HG03565 (cell line): ENCODE results near the gene OR11G2.
"Not testable (repeated sequence)": the region's sequence is repeated elsewhere in the genome, so short reads cannot be mapped to it uniquely, and the experiment has no call there.

ENCODE experiments used
- ATAC-seq: cut with Tn5 transposase; IDR thresholded peaks from one replicate; pipeline ENCODE4 v1.9.1; 2021; ENCODE audit warnings: mild to moderate bottlenecking, moderate library complexity; ENCODE audit not compliant: unreplicated experiment

Gene OR11G2, protein sequence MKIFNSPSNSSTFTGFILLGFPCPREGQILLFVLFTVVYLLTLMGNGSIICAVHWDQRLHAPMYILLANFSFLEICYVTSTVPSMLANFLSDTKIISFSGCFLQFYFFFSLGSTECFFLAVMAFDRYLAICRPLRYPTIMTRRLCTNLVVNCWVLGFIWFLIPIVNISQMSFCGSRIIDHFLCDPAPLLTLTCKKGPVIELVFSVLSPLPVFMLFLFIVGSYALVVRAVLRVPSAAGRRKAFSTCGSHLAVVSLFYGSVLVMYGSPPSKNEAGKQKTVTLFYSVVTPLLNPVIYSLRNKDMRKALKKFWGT

DNA sequence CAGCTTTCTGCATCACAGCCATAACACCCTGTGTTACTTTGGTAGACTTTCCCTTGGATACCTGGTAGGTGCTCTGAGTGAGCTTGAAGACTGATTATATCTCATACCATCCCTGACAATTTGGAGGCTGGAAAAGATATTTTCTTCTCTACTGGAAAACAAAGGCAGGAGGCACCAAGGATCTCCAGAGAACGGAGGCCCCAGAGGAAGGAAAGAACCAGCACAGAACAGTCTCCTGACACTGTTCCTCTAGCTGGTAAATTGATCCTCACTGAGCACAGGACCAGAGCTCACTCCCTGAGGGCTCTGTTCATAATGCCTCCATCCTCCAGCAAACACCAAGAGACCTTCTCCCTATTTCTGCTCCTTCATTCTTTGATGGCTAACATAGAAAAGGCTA lies at the start of gene OR11G2:
OR11G2 (plus strand) TSS at position 301 of the 400 bp plus-strand sequence. CDS start 6,542 bp downstream, outside the sequence.
- ATAC-seq: no peak

DNA sequence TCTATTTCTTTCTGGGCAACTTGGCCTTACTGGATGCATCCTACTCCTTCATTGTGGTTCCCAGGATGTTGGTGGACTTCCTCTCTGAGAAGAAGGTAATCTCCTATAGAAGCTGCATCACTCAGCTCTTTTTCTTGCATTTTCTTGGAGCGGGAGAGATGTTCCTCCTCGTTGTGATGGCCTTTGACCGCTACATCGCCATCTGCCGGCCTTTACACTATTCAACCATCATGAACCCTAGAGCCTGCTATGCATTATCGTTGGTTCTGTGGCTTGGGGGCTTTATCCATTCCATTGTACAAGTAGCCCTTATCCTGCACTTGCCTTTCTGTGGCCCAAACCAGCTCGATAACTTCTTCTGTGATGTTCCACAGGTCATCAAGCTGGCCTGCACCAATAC lies 46.8 kb upstream of the OR11G2 start:
- ATAC-seq: no peak

DNA sequence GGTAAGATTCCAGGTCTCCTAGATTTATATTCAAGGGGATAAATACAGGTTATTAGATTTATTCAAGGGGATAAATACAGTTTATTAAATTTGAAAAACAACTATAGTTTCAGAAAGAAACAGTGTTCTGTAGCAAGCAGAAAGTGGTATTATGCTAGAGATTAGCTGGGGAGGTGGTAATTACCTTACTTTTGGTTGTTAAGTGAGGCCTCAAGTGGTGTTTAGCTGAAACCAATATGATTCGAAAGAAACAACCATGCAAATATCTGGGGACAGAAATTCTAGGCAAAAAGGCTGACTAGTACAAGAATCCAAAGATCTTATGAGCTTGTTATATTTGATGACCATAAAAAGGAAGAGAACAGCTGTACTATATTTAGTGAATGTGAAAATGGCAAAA lies 45.9 kb upstream of the OR11G2 start:
- ATAC-seq: no peak

DNA sequence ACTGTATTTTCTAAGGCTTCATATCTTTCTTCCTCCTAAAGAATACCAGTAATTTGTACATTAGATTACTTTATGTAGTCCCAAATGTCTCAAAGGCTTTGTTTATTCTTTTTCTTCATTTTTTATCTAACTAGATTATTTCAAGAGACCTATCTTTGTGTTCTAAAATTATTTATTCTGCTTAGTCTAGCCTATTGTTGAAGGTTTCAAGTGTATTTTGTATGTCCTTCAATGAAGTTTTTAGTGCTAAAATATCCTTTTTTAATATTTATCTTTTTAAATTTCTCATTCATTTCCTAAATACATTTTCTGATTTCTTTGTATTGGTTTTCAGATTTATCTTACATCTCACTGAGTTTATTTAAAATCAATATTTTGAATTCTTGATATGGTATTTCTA lies 26.2 kb upstream of the OR11G2 start:
- ATAC-seq: no peak

DNA sequence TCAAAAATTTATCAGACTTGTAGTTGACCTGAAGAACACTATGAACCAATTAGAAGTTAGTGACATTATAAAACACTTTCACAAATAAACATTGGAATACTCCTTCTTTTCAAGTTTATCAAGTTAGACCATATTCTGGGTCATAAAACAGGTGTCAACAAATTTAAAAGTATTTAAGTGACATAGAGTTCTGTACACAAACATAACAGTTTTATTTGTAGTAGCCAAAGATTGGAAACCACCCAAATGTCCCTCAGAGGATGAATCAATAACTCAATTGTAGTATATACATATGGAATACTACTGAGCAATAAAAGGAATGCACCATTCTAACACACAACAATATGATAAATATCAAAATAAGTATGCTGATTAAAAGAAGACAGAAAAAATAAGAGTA lies 23.6 kb upstream of the OR11G2 start:
- ATAC-seq: no peak

DNA sequence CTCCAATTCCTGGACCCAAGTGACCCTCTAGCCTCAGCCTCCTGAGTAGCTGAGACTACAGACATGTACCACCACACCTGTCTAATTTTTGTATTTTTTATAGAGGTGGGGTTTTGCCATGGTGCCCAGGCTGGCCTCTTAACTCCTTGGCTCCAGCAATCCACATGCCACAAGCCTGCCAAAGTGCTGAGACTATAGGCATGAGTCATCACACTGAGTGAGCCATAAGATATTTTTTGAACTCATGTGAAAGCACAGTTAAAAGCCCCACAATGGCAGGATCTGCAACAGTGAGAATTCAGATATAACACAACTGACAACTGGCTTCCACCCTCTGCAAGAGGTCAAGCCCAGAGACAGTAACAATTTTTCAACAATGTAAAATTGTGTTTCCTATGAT lies 20.8 kb upstream of the OR11G2 start:
- not testable (repeated sequence) for ATAC-seq

DNA sequence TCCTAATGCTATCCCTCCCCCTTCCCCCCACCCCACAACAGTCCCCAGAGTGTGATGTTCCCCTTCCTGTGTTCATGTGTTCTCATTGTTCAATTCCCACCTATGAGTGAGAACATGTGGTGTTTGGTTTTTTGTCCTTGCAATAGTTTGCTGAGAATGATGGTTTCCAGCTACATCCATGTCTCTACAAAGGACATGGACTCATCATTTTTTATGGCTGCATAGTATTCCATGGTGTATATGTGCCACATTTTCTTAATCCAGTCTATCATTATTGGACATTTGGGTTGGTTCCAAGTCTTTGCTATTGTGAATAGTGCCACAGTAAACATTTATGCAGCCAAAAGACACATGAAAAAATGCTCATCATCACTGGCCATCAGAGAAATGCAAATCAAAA lies 16.5 kb upstream of the OR11G2 start:
- not testable (repeated sequence) for ATAC-seq

DNA sequence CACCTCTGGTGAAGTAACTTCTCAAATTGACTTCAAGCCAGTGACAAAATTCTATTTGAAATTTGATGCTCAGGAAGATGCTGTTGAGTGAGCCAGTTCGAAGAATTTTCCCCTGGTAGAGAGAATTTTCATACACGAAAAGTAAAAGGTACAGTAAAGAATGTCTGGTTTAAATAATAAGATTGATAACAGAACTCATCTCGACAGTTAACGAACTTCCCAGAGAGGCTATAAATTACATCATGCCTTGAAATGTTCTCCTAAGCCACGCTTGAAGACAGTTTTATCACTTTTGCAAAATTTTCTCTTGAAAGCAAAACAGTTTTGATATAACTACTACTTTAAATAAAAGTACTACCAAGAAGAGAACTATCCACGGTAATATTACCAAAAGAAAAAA lies 14.4 kb upstream of the OR11G2 start:
- no peak for ATAC-seq

DNA sequence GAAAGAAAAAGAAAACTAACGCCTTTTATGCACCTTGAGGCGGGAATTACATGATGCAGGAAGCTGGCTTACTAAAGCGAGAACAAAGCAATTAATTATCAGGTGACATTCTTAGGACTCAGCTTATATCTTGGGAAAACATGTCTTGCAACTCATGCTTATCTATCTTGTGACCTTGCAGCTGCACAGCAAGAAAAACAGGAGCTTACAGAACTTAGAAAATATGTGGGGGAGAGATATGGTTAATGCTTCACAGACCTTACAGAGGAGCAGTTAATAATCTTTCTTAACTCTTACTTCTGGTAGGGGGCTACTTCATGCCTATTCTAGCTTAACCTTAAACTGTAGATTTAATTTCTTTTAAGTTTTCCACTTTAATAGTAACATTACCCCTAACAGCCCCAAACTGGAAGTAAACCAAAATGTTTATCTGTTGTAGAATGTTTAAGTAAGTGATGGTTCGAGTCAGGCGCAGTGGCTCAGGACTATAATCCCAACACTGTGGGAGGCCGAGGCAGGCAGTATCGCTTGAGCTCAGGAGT lies 13.2 kb upstream of the OR11G2 start:
- no peak for ATAC-seq

DNA sequence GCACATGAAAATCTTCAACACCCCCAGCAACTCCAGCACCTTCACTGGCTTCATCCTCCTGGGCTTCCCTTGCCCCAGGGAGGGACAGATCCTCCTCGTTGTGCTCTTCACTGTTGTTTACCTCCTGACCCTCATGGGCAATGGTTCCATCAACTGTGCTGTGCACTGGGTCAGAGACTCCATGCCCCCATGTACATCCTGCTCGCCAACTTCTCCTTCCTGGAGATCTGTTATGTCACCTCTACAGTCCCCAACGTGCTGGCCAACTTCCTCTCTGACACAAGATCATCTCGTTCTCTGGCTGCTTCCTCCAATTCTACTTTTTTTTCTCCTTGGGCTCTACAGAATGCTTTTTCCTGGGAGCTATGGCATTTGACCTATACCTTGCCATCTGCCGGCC lies 11.5 kb upstream of the OR11G2 start:
- ATAC-seq: no peak

DNA sequence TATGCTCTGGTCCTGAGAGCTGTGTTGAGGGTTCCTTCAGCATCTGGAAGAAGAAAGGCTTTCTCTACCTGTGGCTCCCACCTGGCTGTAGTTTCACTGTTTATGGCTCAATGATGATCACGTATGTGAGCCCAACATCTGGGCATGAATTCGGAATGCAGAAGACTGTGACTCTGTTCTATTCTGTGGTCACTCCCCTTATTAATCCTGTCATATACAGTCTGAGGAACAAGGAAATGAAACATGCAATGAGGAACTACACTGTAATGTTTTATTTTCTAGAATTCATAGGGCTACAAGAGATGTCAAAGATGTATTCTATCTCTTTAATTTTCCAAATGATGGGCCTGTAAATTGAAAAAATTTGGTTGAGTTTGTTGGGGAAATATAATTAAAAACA lies 10.8 kb upstream of the OR11G2 start:
- no peak for ATAC-seq

DNA sequence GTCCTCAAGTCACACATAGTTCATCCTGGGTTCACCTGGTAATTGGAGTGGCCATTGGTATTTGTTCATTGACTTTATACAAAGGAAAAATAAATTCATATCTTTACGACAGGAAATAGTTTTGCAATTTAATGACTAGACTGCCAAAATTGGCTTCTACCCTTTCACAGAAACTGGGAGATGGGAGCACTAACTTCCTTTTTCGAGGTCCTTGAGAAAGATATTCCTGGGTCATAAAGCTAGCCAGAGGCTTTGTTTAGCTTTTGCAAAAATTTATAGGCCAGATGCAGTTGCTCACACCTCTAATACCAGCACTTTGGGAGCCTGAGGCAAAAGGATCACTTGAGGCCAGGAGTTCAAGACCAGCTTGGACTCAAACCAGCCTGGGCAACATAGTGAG lies 10.2 kb upstream of the OR11G2 start:
- no peak for ATAC-seq

DNA sequence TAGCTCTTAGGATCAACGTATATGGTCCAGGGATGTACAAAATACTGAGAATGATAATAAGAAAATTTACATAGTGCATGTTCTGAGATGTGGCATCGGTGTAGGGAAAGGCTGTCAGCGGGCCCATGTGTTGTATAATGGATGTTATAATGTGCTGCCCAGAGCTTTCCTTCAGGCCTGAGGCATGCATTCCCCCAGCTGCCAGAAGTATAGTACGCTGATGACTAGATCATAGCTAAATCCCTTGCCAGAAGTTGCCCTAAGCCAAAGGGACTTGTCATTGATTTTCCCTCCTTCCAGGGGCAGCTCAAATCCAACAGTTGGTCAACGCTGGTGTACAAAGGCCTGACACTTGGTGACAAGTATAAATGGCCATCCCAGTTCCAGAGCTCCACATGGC lies 6.5 kb upstream of the OR11G2 start:
- no peak for ATAC-seq

DNA sequence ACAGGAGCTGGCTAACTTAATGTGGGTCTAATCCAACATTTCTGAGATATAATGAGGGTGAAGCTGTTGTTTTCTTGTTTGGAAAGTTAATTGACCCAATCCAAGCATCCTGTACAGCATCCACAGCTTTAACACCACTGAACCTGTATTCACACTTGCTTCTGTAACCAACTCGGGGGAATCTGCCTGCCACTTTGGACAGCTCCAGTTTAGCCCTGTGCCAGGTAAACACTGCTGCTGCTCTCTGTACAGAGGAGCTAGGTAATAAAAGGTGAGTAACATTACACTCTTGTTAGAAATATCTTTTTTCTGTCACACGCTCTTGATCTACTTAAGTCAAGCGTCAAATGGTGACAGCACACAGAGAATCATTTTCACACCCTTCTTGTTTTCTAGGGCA lies 700 bp downstream of the OR11G2 start:
- ATAC-seq: no peak

DNA sequence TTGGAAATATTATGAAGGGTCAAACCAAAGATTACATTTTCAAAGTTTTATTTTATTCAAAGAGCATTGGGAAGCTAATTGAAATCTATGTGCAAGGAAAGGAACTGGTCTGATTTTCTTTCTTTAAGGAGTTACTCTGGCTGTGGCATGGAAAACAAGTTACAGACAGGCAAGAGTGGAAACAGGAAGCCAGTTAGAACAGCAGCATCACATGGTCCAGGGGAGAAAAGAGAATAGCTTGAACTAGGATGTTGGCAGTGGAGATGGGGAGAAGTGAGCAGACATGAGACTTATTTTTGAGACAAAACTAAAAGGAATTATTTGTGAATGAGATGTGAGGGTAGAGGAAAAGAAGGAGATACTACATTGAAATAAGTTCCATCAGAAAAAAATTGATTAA lies 3.4 kb downstream of the OR11G2 start:
- no peak for ATAC-seq

DNA sequence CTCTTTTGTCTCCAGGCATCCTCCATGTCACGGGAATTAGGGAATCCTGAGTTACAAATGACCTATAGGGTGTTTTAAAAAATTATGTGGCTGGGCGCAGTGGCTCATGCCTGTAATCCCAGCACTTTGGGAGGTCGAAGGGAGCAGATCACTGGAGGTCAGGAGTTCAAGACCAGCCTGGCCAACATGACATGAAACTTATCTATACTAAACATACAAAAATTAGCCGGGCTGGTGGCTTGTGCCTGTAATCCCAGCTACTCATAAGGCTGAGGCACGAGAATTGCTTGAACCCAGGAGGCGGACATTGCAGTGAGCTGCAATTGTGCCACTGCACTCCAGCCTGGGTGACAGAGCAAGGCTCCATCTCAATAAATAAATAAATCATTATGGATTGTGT lies 4.5 kb downstream of the OR11G2 start:
- not testable (repeated sequence) for ATAC-seq

DNA sequence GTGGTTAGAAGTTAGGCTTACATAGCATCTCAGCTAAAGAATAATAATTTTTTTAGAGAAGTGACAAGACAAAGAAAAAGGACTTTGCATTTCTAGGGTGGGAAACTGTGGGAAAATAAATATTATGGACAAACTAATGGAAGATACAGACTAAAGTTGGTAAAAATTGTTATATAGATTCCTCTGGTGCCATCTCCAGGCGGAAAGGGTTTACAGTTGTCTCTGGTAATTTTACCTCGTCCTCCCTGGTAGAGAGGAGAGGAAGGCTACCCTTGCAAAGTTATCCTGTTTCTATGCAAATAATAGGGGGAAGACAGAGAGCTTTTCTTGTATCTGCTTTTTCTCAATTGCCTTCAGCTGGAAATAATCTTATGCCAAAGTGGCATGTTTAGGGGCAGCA lies 5.2 kb downstream of the OR11G2 start:
- no peak for ATAC-seq

DNA sequence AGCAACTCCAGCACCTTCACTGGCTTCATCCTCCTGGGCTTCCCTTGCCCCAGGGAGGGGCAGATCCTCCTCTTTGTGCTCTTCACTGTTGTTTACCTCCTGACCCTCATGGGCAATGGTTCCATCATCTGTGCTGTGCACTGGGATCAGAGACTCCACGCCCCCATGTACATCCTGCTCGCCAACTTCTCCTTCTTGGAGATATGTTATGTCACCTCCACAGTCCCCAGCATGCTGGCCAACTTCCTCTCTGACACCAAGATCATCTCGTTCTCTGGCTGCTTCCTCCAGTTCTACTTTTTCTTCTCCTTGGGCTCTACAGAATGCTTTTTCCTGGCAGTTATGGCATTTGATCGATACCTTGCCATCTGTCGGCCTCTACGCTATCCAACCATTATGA lies 6.8 kb downstream of the OR11G2 start:
- no peak for ATAC-seq

DNA sequence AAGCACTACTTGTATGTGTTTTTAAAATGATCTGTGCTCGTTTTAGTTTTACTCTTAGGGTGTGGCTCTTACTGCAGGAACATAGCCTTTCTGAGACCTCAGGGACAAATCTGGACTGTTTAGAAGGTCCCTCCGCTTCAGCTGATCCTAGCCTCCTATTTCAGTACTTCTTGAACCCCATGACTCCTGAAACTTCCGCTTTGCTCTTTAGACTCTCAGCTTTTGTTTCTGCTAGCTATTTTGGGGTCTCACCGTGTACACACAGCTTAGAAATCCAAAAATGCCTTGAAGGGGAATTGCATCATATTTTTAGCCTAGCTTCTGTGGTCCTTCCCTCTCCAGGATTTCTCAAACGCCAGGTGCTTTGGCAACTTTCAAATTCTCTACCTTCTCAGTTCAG lies 8.3 kb downstream of the OR11G2 start:
- no peak for ATAC-seq

DNA sequence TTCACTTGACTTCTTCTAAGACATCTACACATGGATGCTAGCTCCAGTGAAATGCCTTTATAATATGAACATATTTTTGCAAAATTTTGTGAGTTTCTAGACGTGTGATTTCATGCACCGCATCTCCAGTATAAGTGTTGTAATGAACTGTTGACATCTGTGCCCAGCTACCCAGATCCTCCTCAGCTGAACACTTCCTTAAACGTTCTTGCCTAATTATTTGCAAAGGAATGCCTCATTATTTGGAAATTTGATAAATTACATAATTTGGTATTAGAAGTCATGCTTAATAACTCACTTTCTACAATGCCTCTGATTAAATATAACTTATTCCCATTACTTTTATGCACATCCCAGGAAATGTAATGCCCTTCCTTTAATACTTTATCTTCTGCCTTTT lies 14.0 kb downstream of the OR11G2 start:
- ATAC-seq: no peak

DNA sequence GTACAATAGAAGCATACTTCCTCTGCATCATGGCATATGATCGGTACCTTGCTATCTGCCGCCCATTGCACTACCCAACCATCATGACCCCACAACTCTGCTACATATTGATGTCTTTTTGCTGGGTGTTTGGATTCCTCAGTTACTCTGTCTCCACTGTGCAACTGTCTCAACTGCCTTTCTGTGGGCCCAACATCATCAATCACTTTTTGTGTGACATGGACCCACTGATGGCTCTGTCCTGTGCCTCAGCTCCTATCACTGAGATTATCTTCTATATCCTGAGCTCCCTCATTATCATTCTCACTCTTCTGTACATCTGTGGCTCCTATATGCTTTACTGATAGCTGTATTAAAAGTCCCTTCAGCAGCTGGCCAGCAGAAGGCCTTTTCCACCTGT lies 18.9 kb downstream of the OR11G2 start:
- no peak for ATAC-seq

DNA sequence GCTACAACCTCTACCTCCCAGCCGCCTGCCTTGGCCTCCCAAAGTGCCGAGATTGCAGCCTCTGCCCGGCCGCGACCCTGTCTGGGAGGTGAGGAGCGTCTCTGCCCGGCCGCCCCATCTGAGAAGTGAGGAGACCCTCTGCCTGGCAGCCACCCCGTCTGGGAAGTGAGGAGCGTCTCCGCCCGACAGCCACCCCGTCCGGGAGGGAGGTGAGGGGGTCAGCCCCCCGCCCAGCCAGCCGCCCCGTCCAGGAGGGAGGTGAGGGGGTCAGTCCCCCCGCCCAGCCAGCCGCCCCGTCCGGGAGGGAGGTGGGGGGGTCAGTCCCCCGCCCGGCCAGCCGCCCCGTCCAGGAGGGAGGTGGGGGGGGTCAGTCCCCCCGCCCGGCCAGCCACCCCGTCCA lies 21.7 kb downstream of the OR11G2 start:
- not testable (repeated sequence) for ATAC-seq

DNA sequence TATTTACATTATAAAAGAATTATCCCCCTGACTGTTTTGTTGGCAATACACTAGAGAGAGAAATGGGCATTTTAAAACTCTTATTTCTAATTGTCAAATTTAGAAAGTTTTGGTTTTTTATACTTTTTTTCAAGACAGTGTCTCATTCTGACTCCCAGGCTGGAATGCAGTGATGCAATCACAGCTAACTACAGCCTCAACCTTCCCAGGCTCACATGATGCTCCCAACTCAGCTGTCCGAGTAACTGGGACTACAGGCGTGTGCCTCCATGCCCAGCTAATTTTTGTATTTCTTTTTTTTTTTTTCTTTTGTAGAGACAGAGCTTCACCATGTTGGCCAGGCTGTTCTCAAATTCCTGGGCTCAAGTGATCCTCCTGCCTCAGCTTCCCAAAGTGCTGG lies 24.5 kb downstream of the OR11G2 start:
- no peak for ATAC-seq
